ENCODE measurements around the gene KRTAP12-3.

- TF ChIP-seq POLR2AphosphoS5 (IDR thresholded peaks at IDR 0.05) (no peak), CTCF (IDR thresholded peaks at IDR 0.05) (no peak), EP300 (IDR thresholded peaks at IDR 0.05) (no peak)
Measured at GRCh38 chr21:44677881-44678280, 20.1 kb downstream of the KRTAP12-3 start.
